ENCODE data around the gene TNNT2. TPM values are rescaled to one million over a fixed set of nuclear protein-coding genes. Genes with fewer than 3 reads are reported as not detected.

TNNT2 gene
- total and polyA plus RNA-seq, 2 of the 13 experiments (the other 11 are each of a cell fraction or from before 2014, with no cell fraction given) = 0.20 to 0.63 TPM

DNA sequence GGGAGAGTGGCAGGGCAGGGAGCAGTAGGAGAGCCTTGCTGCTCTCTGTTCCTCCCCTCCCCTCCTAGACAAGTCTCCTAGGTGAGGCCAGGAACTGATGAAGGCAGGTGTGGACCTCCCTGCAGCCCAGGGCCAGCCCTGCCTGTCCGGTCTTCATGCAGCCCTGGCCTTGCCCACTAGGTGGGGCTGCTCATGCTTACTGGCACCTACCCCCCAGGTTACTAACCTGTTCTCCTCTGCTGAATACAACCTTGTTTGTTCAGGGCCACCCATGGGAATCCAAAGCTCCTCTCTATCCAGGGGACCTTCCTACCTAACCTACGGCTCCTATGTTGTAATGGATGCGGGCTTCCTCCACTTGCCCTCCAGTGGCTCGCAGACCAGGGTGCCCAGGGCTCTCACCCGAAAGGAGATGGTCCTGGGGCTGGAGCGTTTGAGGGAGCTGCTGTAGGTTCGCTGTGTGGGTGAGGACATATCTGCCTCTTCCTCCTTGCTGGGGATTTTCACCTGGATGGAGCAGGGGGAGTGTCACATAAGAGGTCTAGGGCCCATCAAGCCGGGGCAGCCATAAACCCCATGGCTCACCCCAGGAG, 7.9 kb upstream of the TNNT2 start:
- H3K9me3 ChIP-seq (ENCODE audit: low read length) = no peaks in the 10 kb centered on the region
- no peaks in the 10 kb centered on the region for H3K79me2 ChIP-seq (ENCODE audit: insufficient read depth, low read length)
- H3K27ac ChIP-seq (ENCODE audit: extremely low read length, insufficient read depth, low read length) = no peak overlapping the region
- DNase-seq (ENCODE audit: low spot score) = peak; percentile 62
- no peaks in the 10 kb centered on the region for H3K4me1 ChIP-seq (ENCODE audit: insufficient read depth, low read length)
- no peak overlapping the region for H3K4me2 ChIP-seq (ENCODE audit: low read depth, low read length)
- H3K36me3 ChIP-seq (replicated peaks in 1 of 2; ENCODE audit: control insufficient read depth in 1 of 2, insufficient read depth in 2 of 2, low read length in 2 of 2) = peaks cover 13 to 46% of the 10 kb centered on the region in 2 experiments; a peak in 4 of 5 replicates
- in situ Hi-C loops (cut with HindIII; ENCODE audit: extremely low pct_ligation_motif_present, low pct_unique_long_range_greater_than_20kb) = no loop called here
- 65% methylated on average over 7 of the region's 8 CpGs for WGBS (ENCODE audit: low lambda C conversion rate)
- FAIRE-seq = peak; percentile 80
- no peak overlapping the region for H3K4me3 ChIP-seq (replicated peaks in 1 of 3; ENCODE audit: insufficient read depth in 1 of 3, low read depth in 2 of 3, low read length in 3 of 3)
- no peak overlapping the region for H2AFZ ChIP-seq (ENCODE audit: low read length)
- ATAC-seq = peak; percentile 95
- no TSS peak for BruUV-seq (replicated peaks)
- intact Hi-C loops (cut with micrococcal nuclease; ENCODE audit: unreplicated experiment) = loop anchor here (1.0 kb wide), 2 partner anchors 12 to 23 kb away; no protein-coding TSS in a partner anchor
- H3K9ac ChIP-seq (ENCODE audit: insufficient read depth, low read depth, low read length) = no peak overlapping the region
- H3K27me3 ChIP-seq (ENCODE audit: control insufficient read depth in 1 of 2, insufficient read depth in 2 of 2, low read length in 2 of 2) = no peaks in the 10 kb centered on the region
- CTCF ChIA-PET (ENCODE audit: low intra/inter-chr PET ratio, low total read pairs) = interaction anchor here (1.1 to 3.8 kb wide), 4 partner anchors 12 to 128 kb away, joined by 3 to 65 read pairs (median 3); no protein-coding TSS in a partner anchor
- POLR2A ChIA-PET = interaction anchor here (1.4 to 2.0 kb wide), 2 partner anchors 12 to 20 kb away, joined by 7 to 18 read pairs; no protein-coding TSS in a partner anchor
- no peaks in the 10 kb centered on the region for H4K20me1 ChIP-seq (ENCODE audit: insufficient read depth, low read length)
- no peak for TF ChIP-seq MXI1 (IDR thresholded peaks at IDR 0.05; ENCODE audit: borderline replicate concordance, low read depth, low read length)
- TF ChIP-seq FOXA3 (CRISPR knock-in tag; IDR thresholded peaks at IDR 0.05) = peak; percentile 70; the same call in 1 of the 2 replicates
- TF ChIP-seq NR2F6 (IDR thresholded peaks at IDR 0.05) = no peak
- TF ChIP-seq NR2F6 (CRISPR knock-in tag; IDR thresholded peaks at IDR 0.05) = 0 out of 2 replicates have a peak, but pooled peaks have one; percentile 32
- TF ChIP-seq ZNF446 (CRISPR knock-in tag; IDR thresholded peaks at IDR 0.05) = no peak
- no peak for TF ChIP-seq ATM (IDR thresholded peaks at IDR 0.05; ENCODE audit: borderline replicate concordance)
- no peak for TF ChIP-seq AGO1 (IDR thresholded peaks at IDR 0.05; ENCODE audit: low read depth, low read length, poor library complexity, severe bottlenecking)
- TF ChIP-seq HMGXB3 (CRISPR knock-in tag; IDR thresholded peaks at IDR 0.05; ENCODE audit: borderline replicate concordance) = no peak
- TF ChIP-seq KLF16 (CRISPR knock-in tag; IDR thresholded peaks at IDR 0.05) = 0 out of 4 replicates have a peak, but pooled peaks of 1 of the 2 experiments have one; percentile 37
- no peak for TF ChIP-seq SMAD9 (CRISPR knock-in tag; IDR thresholded peaks at IDR 0.05)
- no peak for TF ChIP-seq SRSF1 (optimal IDR thresholded peaks at IDR 0.05; ENCODE audit: low read depth, low read length)
- TF ChIP-seq ZNF564 (CRISPR knock-in tag; IDR thresholded peaks at IDR 0.05) = no peak
- no peak for TF ChIP-seq BCL3 (CRISPR knock-in tag; IDR thresholded peaks at IDR 0.05)
- TF ChIP-seq RAD21 (CRISPR knock-in tag; IDR thresholded peaks at IDR 0.05) = peak; percentile 89
- no peak for TF ChIP-seq FOXA1 (IDR thresholded peaks at IDR 0.05)
- TF ChIP-seq FOXA1 (CRISPR knock-in tag; IDR thresholded peaks at IDR 0.05) = peak; percentile 73
- TF ChIP-seq TEAD3 (CRISPR knock-in tag; optimal IDR thresholded peaks at IDR 0.05; ENCODE audit: borderline replicate concordance) = peak; percentile 14
- 0 out of 2 replicates have a peak, but pooled peaks have one; percentile 41 for TF ChIP-seq ZNF350 (CRISPR knock-in tag; IDR thresholded peaks at IDR 0.05; ENCODE audit: borderline replicate concordance, low read depth)
